HepG2 (cell line): ENCODE results near the gene CDC42BPG.

Source experiments
- TBP ChIP-seq: sonication (generic); formaldehyde crosslinking; IDR thresholded peaks from 2 replicates; pipeline ENCODE4 v1.5.0; 2020; ENCODE audit warnings: missing genetic modification reagents
- ZNF260 ChIP-seq: sonication (generic); formaldehyde crosslinking; IDR thresholded peaks from 2 replicates; pipeline ENCODE4 v1.4.0; 2020; ENCODE audit warnings: missing genetic modification reagents, low read depth, mild to moderate bottlenecking, borderline replicate concordance

DNA sequence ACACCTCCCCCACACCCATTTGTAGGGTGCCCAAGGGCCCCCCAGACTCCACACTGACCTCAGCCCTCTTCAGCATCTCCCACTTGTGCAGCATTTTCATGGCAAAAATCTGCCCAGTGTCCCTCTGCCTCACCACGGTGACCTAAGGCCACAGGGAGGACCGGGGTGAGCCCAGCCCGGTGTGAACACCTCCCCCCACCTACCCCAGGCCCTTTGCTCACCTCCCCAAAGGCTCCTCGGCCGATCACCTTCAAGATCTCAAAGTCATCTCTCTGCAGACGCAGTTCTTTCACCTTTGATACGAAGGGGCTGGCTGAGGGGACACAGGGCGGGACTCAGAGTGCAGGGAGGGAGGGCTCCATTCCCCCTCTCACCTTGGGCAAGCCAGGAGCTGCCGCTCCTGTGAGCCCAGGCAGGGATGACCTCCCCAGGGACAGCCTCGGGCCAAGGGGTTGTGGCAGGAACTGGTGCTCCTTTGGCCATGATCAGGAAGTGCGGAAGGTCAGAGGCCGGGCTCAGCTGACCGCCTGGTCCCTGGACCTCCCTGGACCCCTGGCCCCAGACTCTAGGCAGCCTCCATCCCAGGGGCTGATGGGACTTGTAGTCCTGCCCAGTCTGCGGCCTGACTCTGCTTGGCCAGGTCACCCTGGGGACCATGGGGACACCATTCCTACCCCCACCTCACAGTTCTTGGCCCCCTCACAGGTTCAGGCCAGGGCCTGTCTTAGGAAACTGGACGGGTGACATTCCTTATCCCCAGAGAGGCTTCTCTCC is 2.7 kb downstream of the CDC42BPG start:
- no peak for TF ChIP-seq ZNF260 (CRISPR knock-in tag)
- TF ChIP-seq TBP (CRISPR knock-in tag): no peak
